NT2/D1 (cell line): Measurements from ENCODE around the gene BICC1.

Experiments
- YY1 ChIP-seq: IDR thresholded peaks from 2 replicates; pipeline ENCODE4 v1.6.1; 2011; ENCODE audit not compliant: insufficient read length, insufficient read depth
- ZNF274 ChIP-seq: IDR thresholded peaks from 2 replicates; pipeline ENCODE4 v1.6.1; 2011; ENCODE audit warnings: mild to moderate bottlenecking, low read depth, low read length

DNA sequence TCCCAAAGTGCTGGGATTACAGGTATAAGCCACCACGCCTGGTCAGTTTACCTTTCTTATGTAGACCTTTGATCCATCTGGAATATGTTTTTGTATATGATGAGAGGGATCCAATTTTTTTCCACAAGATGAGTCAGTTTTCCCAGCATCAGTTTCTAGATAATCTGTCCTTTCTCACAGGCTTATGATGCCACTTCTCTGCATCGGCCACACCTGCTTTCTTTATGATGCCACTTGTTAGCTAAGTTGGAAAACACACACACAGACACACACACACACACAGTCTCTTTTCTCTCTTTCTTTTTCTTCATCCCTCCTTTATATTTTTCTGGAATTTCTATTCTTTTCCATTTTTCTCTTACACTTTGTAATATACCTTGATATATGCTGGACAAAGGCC is 240.8 kb downstream of the BICC1 start:
- TF ChIP-seq YY1 (no peak), ZNF274 (no peak)
